ENCODE data around the gene RPRD1B. TPM values are rescaled to one million over a fixed set of nuclear protein-coding genes. Genes with fewer than 3 reads are reported as not detected.

RPRD1B gene
- total and polyA plus RNA-seq, 2 donors (not counting 3 experiments of a cell fraction or from before 2014, with no cell fraction given) = 13.0 to 29.3 TPM

GRCh38 chr20:38072898-38073297 is 39.4 kb downstream of the RPRD1B start:
- peak overlapping the region; percentile 9 for H3K4me2 ChIP-seq (ENCODE audit: insufficient read depth, low read length)
- H3K4me1 ChIP-seq (ENCODE audit: control insufficient read depth, extremely low read depth, insufficient read depth, low read length) = peaks cover 14% of the 10 kb centered on the region
- CTCF ChIA-PET = interaction anchor here (0.6 to 4.3 kb wide), 50 partner anchors 9 to 509 kb away, joined by 3 to 104 read pairs (median 8); partner anchors contain the start of genes TGM2 and TTI1
- no peaks in the 10 kb centered on the region for H3K27me3 ChIP-seq (ENCODE audit: control insufficient read depth in 2 of 2, insufficient read depth in 2 of 2, low read length in 2 of 2)
- H2AFZ ChIP-seq (ENCODE audit: low read depth, low read length) = no peak overlapping the region
- H4K20me1 ChIP-seq (replicated peaks; ENCODE audit: control insufficient read depth, extremely low read depth, insufficient read depth, low read length) = no peaks in the 10 kb centered on the region
- FAIRE-seq = no peak
- DNase-seq (ENCODE audit: low read depth, low spot score) = no peak
- H3K9me1 ChIP-seq (replicated peaks; ENCODE audit: control insufficient read depth, extremely low read depth, insufficient read depth, low read length) = no peaks in the 10 kb centered on the region
- intact Hi-C loops (cut with micrococcal nuclease) (loop anchor here (1.0 to 2.0 kb wide), 5 partner anchors 11 to 148 kb away; partner anchors contain the start of gene TGM2), dilution Hi-C loops (cut with MboI; ENCODE audit: extremely low pct_ligation_motif_present, low sequenced_read_pairs) (no loop called here)
- H3K36me3 ChIP-seq (ENCODE audit: control insufficient read depth in 2 of 2, extremely low read depth in 1 of 2, insufficient read depth in 2 of 2, low read length in 2 of 2) = peaks cover 8 to 9% of the 10 kb centered on the region in 2 experiments
- no peak overlapping the region for H3K4me3 ChIP-seq (replicated peaks in 1 of 3; ENCODE audit: insufficient read depth in 1 of 3, low read depth in 1 of 3, low read length in 3 of 3)
- TF ChIP-seq POLR2A (IDR thresholded peaks at IDR 0.05; ENCODE audit: low read depth, low read length) = no peak
- TF ChIP-seq MYC (IDR thresholded peaks at IDR 0.05; ENCODE audit: low read depth, low read length) = no peak
- no peak for TF ChIP-seq GATA2 (IDR thresholded peaks at IDR 0.05; ENCODE audit: insufficient read depth, insufficient read length, low read depth, low read length)
- TF ChIP-seq FOS (IDR thresholded peaks at IDR 0.05; ENCODE audit: borderline replicate concordance, insufficient read depth, low read length) = no peak
- no peak for TF ChIP-seq MAX (IDR thresholded peaks at IDR 0.05; ENCODE audit: insufficient read depth, insufficient read length)
- TF ChIP-seq EZH2 (IDR thresholded peaks at IDR 0.05; ENCODE audit: borderline replicate concordance, low read depth, low read length, severe bottlenecking) = no peak
- TF ChIP-seq POLR2AphosphoS5 (IDR thresholded peaks at IDR 0.05; ENCODE audit: insufficient read depth, low read depth, low read length) = no peak
- no peak for TF ChIP-seq CTCF (IDR thresholded peaks at IDR 0.05; ENCODE audit: extremely low read depth in 1 of 2, insufficient read depth in 1 of 2, low read depth in 1 of 2, low read length in 2 of 2)
- no peak for TF ChIP-seq JUN (IDR thresholded peaks at IDR 0.05; ENCODE audit: borderline replicate concordance, insufficient read depth, insufficient read length, low read depth)
- no peaks in the 10 kb centered on the region for H3K9me3 ChIP-seq (replicated peaks; ENCODE audit: control insufficient read depth, insufficient read depth, low read length)
- peaks cover 3% of the 10 kb centered on the region for H3K79me2 ChIP-seq (ENCODE audit: control insufficient read depth, insufficient read depth, low read length)
- no TSS peak for BruUV-seq (replicated peaks)
- H3K27ac ChIP-seq (ENCODE audit: insufficient read depth, low read depth, low read length) = peak overlapping the region; percentile 35
- POLR2A ChIA-PET = interaction anchor here (0.9 to 1.6 kb wide), 3 partner anchors 54 to 68 kb away, joined by 3 to 6 read pairs (median 6); no protein-coding TSS in a partner anchor
- peak overlapping the region; percentile 26 for H3K9ac ChIP-seq (replicated peaks; ENCODE audit: extremely low read depth, insufficient read depth, low read length)
